GM18502 (cell line): ENCODE results near the gene BUD31.
"Not testable (repeated sequence)": the region's sequence is repeated elsewhere in the genome, so short reads cannot be mapped to it uniquely, and the experiment has no call there.

Experiments
- ATAC-seq: cut with Tn5 transposase; IDR thresholded peaks from one replicate; pipeline ENCODE4 v1.9.1; 2021; ENCODE audit warnings: mild to moderate bottlenecking; ENCODE audit not compliant: unreplicated experiment, poor library complexity

Gene BUD31

GRCh38 chr7:99408379-99409191 is at the start of gene BUD31, which contains the start of gene PDAP1:
TSS of gene BUD31 (plus strand) at chr7:99408969. CDS start at chr7:99411093, 2,124 bp downstream.
TSS of gene PDAP1 (minus strand) at chr7:99408597. CDS start at chr7:99408548, 49 bp downstream.
- ATAC-seq: peak; percentile 78

- ATAC-seq: no peak
Measured at GRCh38 chr7:99359465-99360154, 49.2 kb upstream of the BUD31 start.

GRCh38 chr7:99362801-99363200 is 46.0 kb upstream of the BUD31 start:
- ATAC-seq: no peak

GRCh38 chr7:99363286-99363685 is 45.5 kb upstream of the BUD31 start:
- ATAC-seq: no peak

GRCh38 chr7:99365318-99366141 is 43.2 kb upstream of the BUD31 start:
- ATAC-seq: no peak

GRCh38 chr7:99366646-99367045 is 42.1 kb upstream of the BUD31 start:
- no peak for ATAC-seq

- no peak for ATAC-seq
Measured at GRCh38 chr7:99368750-99369389, 39.9 kb upstream of the BUD31 start.

GRCh38 chr7:99369767-99370391 is 38.9 kb upstream of the BUD31 start:
- no peak for ATAC-seq

- ATAC-seq: no peak
Measured at GRCh38 chr7:99371376-99371920, 37.3 kb upstream of the BUD31 start.

- ATAC-seq: no peak
Measured at GRCh38 chr7:99372275-99373090, 36.3 kb upstream of the BUD31 start.

GRCh38 chr7:99373091-99374066 is 35.4 kb upstream of the BUD31 start:
- no peak for ATAC-seq

GRCh38 chr7:99374111-99375064 is 34.4 kb upstream of the BUD31 start, which contains the start of gene ARPC1B:
TSS of gene ARPC1B (plus strand) at chr7:99374730. CDS start at chr7:99385715, 10,985 bp downstream.
- peak; percentile 59 for ATAC-seq

GRCh38 chr7:99375070-99375807 is 33.5 kb upstream of the BUD31 start:
- ATAC-seq: peak; percentile 48

GRCh38 chr7:99379043-99379577 is 29.7 kb upstream of the BUD31 start:
- ATAC-seq: peak; percentile 24

GRCh38 chr7:99379693-99380031 is 29.1 kb upstream of the BUD31 start:
- ATAC-seq: not testable (repeated sequence)
